ENCODE measurements around the gene PTCD3. TPM values are rescaled to one million over a fixed set of nuclear protein-coding genes. Genes with fewer than 3 reads are reported as not detected.

The PTCD3 gene
- total RNA-seq, 1 experiment from 2014 or later, result 180 TPM

DNA sequence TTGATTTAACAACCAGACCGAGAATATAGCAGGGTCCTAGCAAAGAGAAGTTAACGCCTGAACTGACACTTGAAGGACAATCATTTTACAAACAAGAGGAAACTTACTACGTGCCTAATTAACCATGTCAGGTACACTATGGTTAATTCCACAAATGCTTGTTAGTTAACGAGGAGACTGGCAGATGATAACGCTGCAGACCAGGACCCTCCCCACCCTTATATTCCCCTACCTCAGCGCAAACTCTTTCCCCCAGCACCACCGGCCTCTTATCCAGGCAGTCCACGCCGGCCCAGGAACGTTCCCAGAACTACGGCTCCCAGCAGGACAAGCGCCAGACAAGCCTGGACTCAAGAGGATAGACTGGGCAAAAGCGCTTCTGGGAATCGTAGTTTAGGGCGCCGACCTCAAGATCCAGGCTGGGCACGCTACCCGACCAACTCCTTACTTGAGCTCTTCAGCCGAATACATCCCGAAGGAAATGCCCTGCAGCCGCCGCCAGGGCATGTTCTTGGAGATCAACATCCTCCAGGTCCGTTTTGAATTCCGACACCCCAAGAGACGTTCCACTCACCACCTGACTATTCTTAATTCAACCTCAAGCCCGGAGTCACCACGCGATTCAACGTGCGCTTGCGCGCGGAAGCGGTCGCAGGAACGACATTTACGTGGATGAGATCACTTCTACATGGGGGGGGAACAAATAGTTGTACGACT, 625 bp upstream of the PTCD3 start, which contains the start of gene POLR1A:
Gene POLR1A (minus strand): TSS at position 635 of the 717 bp plus-strand sequence. CDS start 110 bp downstream, at position 525.
- H3K27ac ChIP-seq (ENCODE audit: insufficient read length, low read depth, low read length), result peak within 1 kb of the TSS; percentile 6
- peak within 1 kb of the TSS; percentile 46 for H3K18ac ChIP-seq (ENCODE audit: insufficient read length, low read depth, low read length)
- H2AK5ac ChIP-seq (ENCODE audit: insufficient read length, low read length), result no peak within 1 kb of the TSS
- no peak within 1 kb of the TSS for H2BK120ac ChIP-seq (ENCODE audit: low read depth, low read length, poor library complexity, severe bottlenecking)
- Mint-ChIP-seq H3K27ac (peak within 1 kb of the TSS; percentile 99 to 100 (median 100)), H3K4me1 (peaks cover 22 to 23% of the 10 kb centered on the region in 2 experiments), H3K27me3 (ENCODE audit: low read depth) (no peaks in the 10 kb centered on the region), H3K4me3 (peak within 1 kb of the TSS; percentile 91 to 95), H3K9me3 (no peaks in the 10 kb centered on the region), H3K36me3 (ENCODE audit: insufficient read depth in 1 of 3, low read depth in 3 of 3) (peaks cover 20 to 66% (median 58%) of the 10 kb centered on the region in 3 experiments; a peak in 6 of 7 replicates)
- H3K23ac ChIP-seq (ENCODE audit: insufficient read length, low read depth, low read length), result no peak within 1 kb of the TSS
- H2BK5ac ChIP-seq (ENCODE audit: insufficient read length, low read length), result no peak within 1 kb of the TSS
- no peak within 1 kb of the TSS for H2BK12ac ChIP-seq (ENCODE audit: insufficient read length, low read depth, low read length)
- H3K79me2 ChIP-seq (ENCODE audit: insufficient read depth, low read length), result peaks cover 46% of the 10 kb centered on the region; the same call in 1 of the 2 replicates
- peak within 1 kb of the TSS; percentile 46 for H4K5ac ChIP-seq (ENCODE audit: insufficient read length, low read depth, low read length)
- no peak within 1 kb of the TSS for H2BK15ac ChIP-seq (ENCODE audit: low read depth, low read length)
- H4K8ac ChIP-seq (replicated peaks; ENCODE audit: insufficient read length, low read depth, low read length), result no peak within 1 kb of the TSS
- DNase-seq, result peak; percentile 93
- peaks cover 7% of the 10 kb centered on the region for H3K79me1 ChIP-seq (ENCODE audit: insufficient read depth, low read depth, low read length, poor library complexity, severe bottlenecking)
- H3K56ac ChIP-seq (ENCODE audit: insufficient read length, low read depth, low read length), result no peak within 1 kb of the TSS
- no peaks in the 10 kb centered on the region for H4K20me1 ChIP-seq (ENCODE audit: control insufficient read depth, insufficient read depth, insufficient read length)
- H3K9ac ChIP-seq (ENCODE audit: extremely low read depth, insufficient read length, low read length), result peak within 1 kb of the TSS; percentile 94
- H3K27me3 ChIP-seq (ENCODE audit: insufficient read depth, low read length), result no peaks in the 10 kb centered on the region
- no peak within 1 kb of the TSS for H2BK20ac ChIP-seq (ENCODE audit: low read depth, low read length, poor library complexity, severe bottlenecking)
- H3K14ac ChIP-seq (ENCODE audit: insufficient read depth, low read length), result peak within 1 kb of the TSS; percentile 86
- H3K23me2 ChIP-seq (ENCODE audit: insufficient read length, low read depth, low read length, poor library complexity, severe bottlenecking), result peaks cover 6% of the 10 kb centered on the region
- no peaks in the 10 kb centered on the region for H3K9me3 ChIP-seq (ENCODE audit: control insufficient read depth, low read depth, low read length)
- no peak within 1 kb of the TSS for H3T11ph ChIP-seq (ENCODE audit: low read length)
- peak within 1 kb of the TSS; percentile 92 for H3K4me2 ChIP-seq (ENCODE audit: insufficient read depth, insufficient read length, low read length)
- TF ChIP-seq, protein P1, sequence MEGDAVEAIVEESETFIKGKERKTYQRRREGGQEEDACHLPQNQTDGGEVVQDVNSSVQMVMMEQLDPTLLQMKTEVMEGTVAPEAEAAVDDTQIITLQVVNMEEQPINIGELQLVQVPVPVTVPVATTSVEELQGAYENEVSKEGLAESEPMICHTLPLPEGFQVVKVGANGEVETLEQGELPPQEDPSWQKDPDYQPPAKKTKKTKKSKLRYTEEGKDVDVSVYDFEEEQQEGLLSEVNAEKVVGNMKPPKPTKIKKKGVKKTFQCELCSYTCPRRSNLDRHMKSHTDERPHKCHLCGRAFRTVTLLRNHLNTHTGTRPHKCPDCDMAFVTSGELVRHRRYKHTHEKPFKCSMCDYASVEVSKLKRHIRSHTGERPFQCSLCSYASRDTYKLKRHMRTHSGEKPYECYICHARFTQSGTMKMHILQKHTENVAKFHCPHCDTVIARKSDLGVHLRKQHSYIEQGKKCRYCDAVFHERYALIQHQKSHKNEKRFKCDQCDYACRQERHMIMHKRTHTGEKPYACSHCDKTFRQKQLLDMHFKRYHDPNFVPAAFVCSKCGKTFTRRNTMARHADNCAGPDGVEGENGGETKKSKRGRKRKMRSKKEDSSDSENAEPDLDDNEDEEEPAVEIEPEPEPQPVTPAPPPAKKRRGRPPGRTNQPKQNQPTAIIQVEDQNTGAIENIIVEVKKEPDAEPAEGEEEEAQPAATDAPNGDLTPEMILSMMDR (conservative IDR thresholded peaks at IDR 0.05), result peak; percentile 21; the same call in 2 of the 3 replicates
- no peak within 1 kb of the TSS for H3K4ac ChIP-seq (ENCODE audit: low read depth, low read length)
- no peak within 1 kb of the TSS for H2AFZ ChIP-seq (ENCODE audit: low read length)
- no peaks in the 10 kb centered on the region for H3K4me1 ChIP-seq (ENCODE audit: insufficient read depth, low read length)
- no peak within 1 kb of the TSS for H4K91ac ChIP-seq (ENCODE audit: insufficient read length, low read depth, low read length)
- WGBS (ENCODE audit: extremely low coverage, insufficient read length, low lambda C conversion rate), result no CpG with 5 or more reads among the region's 38 CpGs

All from H9 (cell line).